ENCODE measurements around the gene SIVA1.

Gene SIVA1

GRCh38 chr14:104752735-104753527, at the start of gene SIVA1:
Gene SIVA1, plus strand, starts transcription at chr14:104753147. Its CDS starts 55 bp downstream, at chr14:104753202.
- Mint-ChIP-seq H3K9me3 (no peaks in the 10 kb centered on the region), H3K4me1 (ENCODE audit: low read depth) (peaks cover 20% of the 10 kb centered on the region), H3K27ac (peak within 1 kb of the TSS; percentile 97), H3K36me3 (ENCODE audit: low read depth) (peaks cover 49% of the 10 kb centered on the region), H3K4me3 (peak within 1 kb of the TSS; percentile 98), H3K27me3 (peaks cover 2% of the 10 kb centered on the region)
- intact Hi-C loops (cut with micrococcal nuclease): loop anchor here (1.0 to 5.0 kb wide), 3 partner anchors 29 to 269 kb away; partner anchors contain the start of genes ADSS1 and CDCA4

GRCh38 chr14:104703269-104703668, 49.7 kb upstream of the SIVA1 start:
- H3K4me1 Mint-ChIP-seq (ENCODE audit: low read depth): peaks cover 26% of the 10 kb centered on the region
- H3K4me3 Mint-ChIP-seq: no peak overlapping the region

GRCh38 chr14:104704252-104704651, 48.7 kb upstream of the SIVA1 start:
- no peaks in the 10 kb centered on the region for H3K27me3 Mint-ChIP-seq
- H3K36me3 Mint-ChIP-seq (ENCODE audit: low read depth): peaks cover 98% of the 10 kb centered on the region
- H3K9me3 Mint-ChIP-seq: no peaks in the 10 kb centered on the region
- H3K27ac Mint-ChIP-seq: no peak overlapping the region
- intact Hi-C loops (cut with micrococcal nuclease): no loop called here
- H3K4me3 Mint-ChIP-seq: no peak overlapping the region
- peaks cover 25% of the 10 kb centered on the region for H3K4me1 Mint-ChIP-seq (ENCODE audit: low read depth)

More at GRCh38 chr14:104703269-104703668, 49.7 kb upstream of the SIVA1 start:
- H3K36me3 Mint-ChIP-seq (ENCODE audit: low read depth): peaks cover 98% of the 10 kb centered on the region
- no peaks in the 10 kb centered on the region for H3K27me3 Mint-ChIP-seq
- H3K9me3 Mint-ChIP-seq: no peaks in the 10 kb centered on the region
- no peak overlapping the region for H3K27ac Mint-ChIP-seq
- intact Hi-C loops (cut with micrococcal nuclease): no loop called here

- no peaks in the 10 kb centered on the region for H3K9me3 Mint-ChIP-seq
- H3K4me1 Mint-ChIP-seq (ENCODE audit: low read depth): peaks cover 14% of the 10 kb centered on the region
- H3K27ac Mint-ChIP-seq: no peak overlapping the region
- no peaks in the 10 kb centered on the region for H3K27me3 Mint-ChIP-seq
- H3K36me3 Mint-ChIP-seq (ENCODE audit: low read depth): peaks cover 98% of the 10 kb centered on the region
- intact Hi-C loops (cut with micrococcal nuclease): no loop called here
- H3K4me3 Mint-ChIP-seq: no peak overlapping the region
Measured at GRCh38 chr14:104705340-104706047, 47.5 kb upstream of the SIVA1 start.

GRCh38 chr14:104706733-104707607, 46.0 kb upstream of the SIVA1 start:
- Mint-ChIP-seq H3K27me3 (no peaks in the 10 kb centered on the region), H3K9me3 (no peaks in the 10 kb centered on the region), H3K27ac (no peak overlapping the region), H3K4me1 (ENCODE audit: low read depth) (peaks cover 7% of the 10 kb centered on the region), H3K36me3 (ENCODE audit: low read depth) (peaks cover 98% of the 10 kb centered on the region), H3K4me3 (no peak overlapping the region)
- intact Hi-C loops (cut with micrococcal nuclease): no loop called here

- no peaks in the 10 kb centered on the region for H3K27me3 Mint-ChIP-seq
- H3K36me3 Mint-ChIP-seq (ENCODE audit: low read depth): peaks cover 98% of the 10 kb centered on the region
- no peak overlapping the region for H3K4me3 Mint-ChIP-seq
- H3K9me3 Mint-ChIP-seq: no peaks in the 10 kb centered on the region
- H3K27ac Mint-ChIP-seq: no peak overlapping the region
- intact Hi-C loops (cut with micrococcal nuclease): loop anchor here (2.0 kb wide), 1 partner anchor 57 kb away; no protein-coding TSS in a partner anchor
- H3K4me1 Mint-ChIP-seq (ENCODE audit: low read depth): peaks cover 5% of the 10 kb centered on the region
Measured at GRCh38 chr14:104707608-104708595, 45.0 kb upstream of the SIVA1 start.

- H3K4me1 Mint-ChIP-seq (ENCODE audit: low read depth): peaks cover 5% of the 10 kb centered on the region
- H3K36me3 Mint-ChIP-seq (ENCODE audit: low read depth): peaks cover 98% of the 10 kb centered on the region
- no peak overlapping the region for H3K4me3 Mint-ChIP-seq
- intact Hi-C loops (cut with micrococcal nuclease): loop anchor here (2.0 kb wide), 1 partner anchor 58 kb away; no protein-coding TSS in a partner anchor
- no peaks in the 10 kb centered on the region for H3K27me3 Mint-ChIP-seq
- no peaks in the 10 kb centered on the region for H3K9me3 Mint-ChIP-seq
- H3K27ac Mint-ChIP-seq: no peak overlapping the region
Measured at GRCh38 chr14:104708606-104709268, 44.2 kb upstream of the SIVA1 start.

GRCh38 chr14:104709387-104710039, 43.4 kb upstream of the SIVA1 start:
- H3K4me1 Mint-ChIP-seq (ENCODE audit: low read depth): peaks cover 5% of the 10 kb centered on the region
- H3K27ac Mint-ChIP-seq: no peak overlapping the region
- intact Hi-C loops (cut with micrococcal nuclease): loop anchor here (2.0 kb wide), 1 partner anchor 59 kb away; no protein-coding TSS in a partner anchor
- H3K27me3 Mint-ChIP-seq: no peaks in the 10 kb centered on the region
- no peaks in the 10 kb centered on the region for H3K9me3 Mint-ChIP-seq
- no peak overlapping the region for H3K4me3 Mint-ChIP-seq
- H3K36me3 Mint-ChIP-seq (ENCODE audit: low read depth): peaks cover 98% of the 10 kb centered on the region

GRCh38 chr14:104710071-104710735, 42.7 kb upstream of the SIVA1 start:
- Mint-ChIP-seq H3K9me3 (no peaks in the 10 kb centered on the region), H3K4me1 (ENCODE audit: low read depth) (peaks cover 5% of the 10 kb centered on the region), H3K36me3 (ENCODE audit: low read depth) (peaks cover 98% of the 10 kb centered on the region), H3K27me3 (no peaks in the 10 kb centered on the region), H3K4me3 (no peak overlapping the region), H3K27ac (no peak overlapping the region)
- intact Hi-C loops (cut with micrococcal nuclease): no loop called here

- Mint-ChIP-seq H3K27ac (no peak overlapping the region), H3K36me3 (ENCODE audit: low read depth) (peaks cover 99% of the 10 kb centered on the region), H3K27me3 (no peaks in the 10 kb centered on the region), H3K4me3 (no peak overlapping the region), H3K4me1 (ENCODE audit: low read depth) (peaks cover 5% of the 10 kb centered on the region), H3K9me3 (no peaks in the 10 kb centered on the region)
- intact Hi-C loops (cut with micrococcal nuclease): no loop called here
Measured at GRCh38 chr14:104712881-104713734, 39.8 kb upstream of the SIVA1 start.

- no peak overlapping the region for H3K27ac Mint-ChIP-seq
- peaks cover 100% of the 10 kb centered on the region for H3K36me3 Mint-ChIP-seq (ENCODE audit: low read depth)
- no peak overlapping the region for H3K4me3 Mint-ChIP-seq
- H3K27me3 Mint-ChIP-seq: no peaks in the 10 kb centered on the region
- H3K9me3 Mint-ChIP-seq: no peaks in the 10 kb centered on the region
- intact Hi-C loops (cut with micrococcal nuclease): no loop called here
- H3K4me1 Mint-ChIP-seq (ENCODE audit: low read depth): no peaks in the 10 kb centered on the region
Measured at GRCh38 chr14:104714066-104714465, 38.9 kb upstream of the SIVA1 start.

Measured in dendritic cell treated with granulocyte-macrophage colony-stimulating factor and Interleukin-4, amounts not matched to agents 40 ng/mL and 50 ng/mL, for 4 days (primary cell).